GM21381 (cell line): ENCODE results near the gene RALGPS2.
"Not testable (repeated sequence)": the region's sequence is repeated elsewhere in the genome, so short reads cannot be mapped to it uniquely, and the experiment has no call there.

Experiments used
- ATAC-seq: cut with Tn5 transposase; IDR thresholded peaks from one replicate; pipeline ENCODE4 v1.9.1; 2021; ENCODE audit warnings: mild to moderate bottlenecking, moderate library complexity; ENCODE audit not compliant: unreplicated experiment

The RALGPS2 gene

GRCh38 chr1:178723546-178723945 is 1.5 kb upstream of the RALGPS2 start:
- no peak for ATAC-seq

DNA sequence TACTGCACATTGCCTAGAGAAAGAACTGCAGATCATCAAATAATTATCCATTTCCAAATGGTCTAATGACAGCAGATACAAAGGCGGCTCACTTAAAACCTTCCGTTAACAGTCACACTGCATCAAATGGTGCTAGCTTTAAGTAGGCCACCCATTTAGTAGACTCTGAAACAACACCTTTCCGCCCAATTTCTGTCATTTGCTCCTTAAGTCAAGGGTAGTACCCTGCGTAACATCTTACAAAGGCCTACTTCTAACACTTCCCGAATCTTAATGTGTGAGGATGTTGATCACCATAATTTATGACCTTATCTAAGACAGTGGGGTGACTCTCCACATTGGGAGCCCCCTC is 692 bp upstream of the RALGPS2 start:
- no peak for ATAC-seq

- peak; percentile 38 for ATAC-seq
Measured at GRCh38 chr1:178725466-178726086, 532 bp downstream of the RALGPS2 start.

- ATAC-seq = peak; percentile 72
Measured at GRCh38 chr1:178726087-178726517, 1.1 kb downstream of the RALGPS2 start.

DNA sequence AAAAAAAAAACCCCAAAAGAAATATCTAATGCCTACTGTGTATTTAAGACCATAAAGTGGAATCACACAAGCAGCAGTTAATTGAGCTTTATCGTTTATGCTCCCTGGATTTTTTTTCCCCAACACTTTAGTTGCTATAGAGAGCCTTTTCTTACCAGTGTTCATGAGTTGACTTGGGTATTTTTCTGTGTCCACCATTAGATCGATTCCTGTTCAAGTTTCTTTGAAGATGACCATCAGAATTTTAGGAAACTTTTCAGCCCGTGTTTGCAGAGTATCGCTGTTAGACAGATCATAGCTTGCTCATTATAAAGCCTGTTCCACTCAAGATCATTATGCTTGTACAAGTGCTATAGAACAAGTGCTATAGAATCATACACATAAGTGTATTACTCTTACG is 1.5 kb downstream of the RALGPS2 start:
- no peak for ATAC-seq

DNA sequence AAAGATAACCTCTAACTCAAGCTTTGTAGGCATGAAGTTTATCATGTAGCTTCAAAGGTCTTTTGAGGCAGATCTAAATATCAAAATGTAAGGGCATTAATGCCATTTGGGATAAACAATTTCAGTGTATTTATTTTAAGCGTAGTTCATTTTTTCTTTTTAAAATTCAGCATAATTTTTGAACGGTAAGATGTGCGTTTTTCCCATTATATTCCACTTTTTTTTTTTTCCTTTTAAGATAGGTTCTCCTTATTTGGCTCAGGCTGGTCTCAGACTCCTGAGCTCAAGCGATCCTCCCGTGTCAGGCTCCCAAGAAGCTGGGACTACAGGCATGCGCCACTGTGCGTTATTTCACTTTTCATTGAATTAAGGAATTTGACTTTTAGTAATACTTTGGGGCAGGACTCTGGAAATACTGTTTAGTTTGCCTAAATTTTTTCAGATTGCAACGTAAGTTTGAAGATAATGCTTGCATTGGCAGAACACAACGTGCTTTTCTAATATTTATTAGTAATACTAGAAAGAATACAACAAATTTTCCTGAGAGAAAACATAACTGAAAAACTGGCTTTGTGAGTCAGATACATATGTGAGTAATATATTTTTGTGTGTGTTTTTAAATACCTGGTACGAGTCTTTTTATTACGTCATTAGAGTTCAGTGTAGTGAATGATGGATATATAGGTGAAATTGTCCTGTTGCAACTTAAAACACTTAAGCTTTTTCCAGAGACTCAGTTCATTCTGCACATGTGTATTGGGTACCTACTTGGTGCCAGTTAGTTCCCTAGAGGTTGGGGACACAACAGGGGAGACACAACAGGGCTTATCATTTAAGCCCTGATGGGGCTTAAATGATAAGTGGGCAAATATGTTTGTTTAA is 2.2 kb downstream of the RALGPS2 start:
- ATAC-seq = no peak

DNA sequence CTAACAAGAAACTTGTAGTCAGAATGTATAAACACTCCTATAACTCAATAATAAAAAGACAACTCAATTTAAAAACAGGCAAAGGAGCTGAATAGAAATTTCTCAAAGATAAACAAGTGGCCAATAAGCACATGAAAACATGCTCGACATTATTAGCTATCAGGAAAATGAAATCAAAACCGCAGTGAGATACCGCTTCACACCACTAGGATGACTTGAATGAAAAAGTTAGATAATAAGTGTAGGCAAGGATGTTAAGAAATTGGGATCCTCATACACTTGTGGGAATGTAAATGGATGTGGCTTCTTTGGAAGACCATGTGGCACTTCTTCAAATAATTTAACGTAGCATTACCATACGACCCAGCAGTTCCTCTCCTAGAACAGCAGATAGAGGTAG is 8.9 kb downstream of the RALGPS2 start:
- ATAC-seq = no peak

DNA sequence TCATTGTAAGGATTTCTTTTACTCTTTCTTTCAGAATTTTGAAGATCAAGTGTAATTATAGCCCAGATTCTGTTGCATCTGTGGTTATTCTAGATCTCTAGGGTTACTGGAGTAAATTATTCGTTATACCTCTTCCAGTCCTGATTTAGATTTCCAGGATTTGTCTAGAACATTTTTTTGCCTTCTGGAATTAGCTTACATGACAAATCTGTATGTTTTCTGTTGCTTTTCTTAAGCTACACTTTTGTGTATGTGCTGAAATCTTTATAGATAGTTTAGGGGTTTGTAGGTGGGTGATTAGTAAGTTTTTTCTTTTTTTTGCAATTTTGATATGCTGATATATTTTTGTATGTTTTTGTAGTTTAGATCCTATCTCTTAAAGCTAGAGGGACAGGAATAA is 13.7 kb downstream of the RALGPS2 start:
- ATAC-seq = no peak

DNA sequence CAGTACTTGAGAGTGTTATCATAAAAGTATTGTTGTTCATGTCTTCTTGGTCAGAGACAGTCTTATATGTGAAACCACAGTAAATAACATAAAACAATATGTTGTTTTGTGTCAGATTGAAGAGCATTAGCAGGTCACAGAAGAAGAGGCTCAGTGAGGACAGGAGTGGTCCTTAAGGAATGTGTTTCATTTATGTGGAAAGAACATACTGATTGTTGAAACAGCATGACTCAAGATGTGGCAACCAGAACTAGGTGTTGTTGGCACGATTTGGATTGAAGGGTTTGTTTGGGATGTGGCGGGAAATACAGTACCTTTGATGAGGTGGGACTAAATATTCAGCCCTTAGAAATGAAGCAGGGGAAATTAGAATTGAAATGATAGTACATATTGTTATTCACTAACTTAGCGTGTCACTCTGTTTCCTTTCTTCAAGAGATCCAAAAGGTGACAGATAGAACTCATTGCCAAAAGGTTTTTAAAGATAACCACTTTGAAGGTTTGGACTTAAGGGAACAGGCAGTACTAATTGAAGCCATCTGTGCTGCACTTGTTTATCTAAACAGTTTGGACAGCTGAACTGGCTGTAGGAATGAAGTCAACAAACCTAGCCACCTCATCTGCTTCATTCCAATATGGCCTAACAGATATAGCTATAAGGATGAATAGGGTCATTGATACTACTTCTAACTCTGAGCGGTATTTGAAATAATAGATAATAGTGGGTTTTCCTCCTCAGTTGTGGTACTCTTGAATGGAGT is 14.4 kb downstream of the RALGPS2 start:
- no peak for ATAC-seq

GRCh38 chr1:178740491-178740890 is 15.4 kb downstream of the RALGPS2 start:
- ATAC-seq = no peak

- ATAC-seq = no peak
Measured at GRCh38 chr1:178740924-178741323, 15.9 kb downstream of the RALGPS2 start.

DNA sequence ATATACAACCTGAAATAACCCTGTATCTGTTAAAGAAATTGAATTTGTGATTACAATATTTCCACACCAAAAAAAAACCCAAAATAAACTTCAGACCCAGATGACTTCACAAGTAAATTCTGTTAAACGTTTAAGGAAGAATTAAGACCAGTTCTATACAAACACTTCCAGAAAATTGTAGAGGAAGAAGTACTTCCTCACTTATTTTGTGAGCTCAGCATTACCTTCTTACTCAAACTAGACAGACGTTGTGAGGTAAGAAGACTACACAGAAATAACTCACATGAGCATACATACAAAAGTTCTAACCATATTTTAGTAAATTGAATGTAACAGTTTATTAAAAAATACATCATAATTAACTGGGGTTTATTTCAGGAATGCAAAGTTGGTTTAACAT is 18.8 kb downstream of the RALGPS2 start:
- ATAC-seq = no peak

DNA sequence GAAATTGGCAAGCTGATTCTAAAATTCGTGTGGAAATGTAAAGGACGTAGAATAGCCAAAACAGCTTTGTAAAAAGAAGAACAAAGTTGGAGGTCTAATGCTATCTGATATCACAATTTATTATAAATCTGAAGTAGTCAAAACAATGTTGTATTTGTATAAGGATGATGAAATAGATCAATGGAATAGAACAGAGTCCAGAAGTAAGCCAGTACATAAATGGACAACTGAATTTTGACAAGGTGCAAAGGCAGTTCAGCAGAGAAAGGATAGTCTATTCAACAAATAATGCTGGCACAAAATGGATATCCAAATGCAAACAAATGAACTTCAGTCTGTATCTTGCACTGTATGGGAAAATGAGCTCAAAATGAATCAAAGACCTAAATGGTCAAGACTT is 20.2 kb downstream of the RALGPS2 start:
- ATAC-seq = no peak

- ATAC-seq = no peak
Measured at GRCh38 chr1:178746345-178746744, 21.3 kb downstream of the RALGPS2 start.

GRCh38 chr1:178747361-178747760 is 22.3 kb downstream of the RALGPS2 start:
- ATAC-seq = not testable (repeated sequence)

DNA sequence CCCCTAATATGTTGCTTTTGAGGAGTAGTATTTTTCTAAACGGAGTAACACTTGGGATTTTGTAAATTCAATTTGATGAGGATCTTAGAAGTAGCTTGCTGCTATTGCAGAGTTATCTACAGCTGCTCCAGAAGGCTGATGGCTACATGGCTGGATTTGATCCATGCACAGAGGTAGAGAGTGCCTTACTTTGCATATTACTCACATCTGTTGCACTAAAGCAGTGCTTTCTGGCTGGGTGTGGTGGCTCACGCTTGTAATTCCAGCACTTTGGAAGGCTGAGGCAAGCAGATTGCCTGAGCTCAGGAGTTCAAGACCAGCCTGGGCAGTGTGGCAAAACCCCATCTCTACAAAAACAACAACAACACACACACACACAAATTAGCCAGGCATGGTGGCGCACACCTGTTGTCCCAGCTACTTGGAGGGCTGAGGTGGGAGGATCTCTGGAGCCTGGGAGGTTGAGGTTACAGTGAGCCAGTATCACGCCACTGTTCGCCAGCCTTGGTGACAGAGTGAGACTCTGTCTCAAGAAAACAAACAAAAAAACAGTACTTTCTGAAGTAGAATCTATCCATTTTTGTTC is 24.6 kb downstream of the RALGPS2 start:
- ATAC-seq = no peak

DNA sequence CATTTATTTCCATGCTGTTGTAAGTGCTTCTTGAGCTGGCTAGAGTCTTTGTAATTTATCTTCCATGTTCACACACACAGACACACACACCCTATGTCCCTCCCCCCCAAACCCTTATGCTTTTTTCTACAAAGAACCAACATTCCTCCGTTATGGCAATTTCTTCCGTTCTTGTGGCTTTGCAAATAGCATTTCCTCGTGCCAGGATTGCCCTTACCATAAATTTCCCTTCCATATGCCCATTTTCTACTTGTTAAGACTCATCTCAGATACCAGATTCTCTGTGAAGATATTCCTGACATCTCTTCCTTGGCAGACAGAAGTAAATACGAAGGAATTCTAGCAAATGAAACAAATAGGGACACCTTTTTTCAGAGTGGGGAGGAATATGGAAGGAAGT is 26.0 kb downstream of the RALGPS2 start:
- ATAC-seq = no peak

GRCh38 chr1:178752891-178753290 is 27.8 kb downstream of the RALGPS2 start:
- no peak for ATAC-seq

DNA sequence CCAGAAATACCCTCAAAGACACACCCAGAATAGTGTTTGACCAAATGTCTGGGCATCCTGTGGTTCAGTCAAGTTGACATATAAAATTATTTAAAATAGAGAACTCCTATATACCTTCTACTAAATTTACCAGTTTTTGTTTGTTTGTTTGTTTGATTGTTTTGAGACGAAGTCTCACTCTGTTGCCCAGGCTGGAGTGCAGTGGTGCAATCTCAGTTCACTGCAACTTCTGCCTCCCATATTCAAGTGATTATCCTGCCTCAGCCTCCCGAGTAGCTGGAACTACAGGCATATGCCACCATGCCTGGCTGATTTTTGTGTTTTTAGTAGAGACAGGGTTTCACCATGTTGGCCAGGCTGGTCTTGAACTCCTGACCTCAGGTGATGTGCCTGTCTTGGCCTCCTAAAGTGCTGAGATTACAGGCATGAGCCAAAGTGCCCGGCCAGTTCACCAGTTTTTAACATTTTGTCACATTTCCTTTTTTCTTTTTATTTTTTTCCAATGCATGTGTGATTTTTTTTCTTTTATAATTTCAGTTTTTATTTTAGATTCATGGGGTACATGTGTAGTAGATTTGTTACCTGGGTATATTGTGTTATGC is 29.7 kb downstream of the RALGPS2 start:
- not testable (repeated sequence) for ATAC-seq

GRCh38 chr1:178768423-178768822 is 43.4 kb downstream of the RALGPS2 start:
- ATAC-seq = no peak

- ATAC-seq = no peak
Measured at GRCh38 chr1:178772952-178773351, 47.9 kb downstream of the RALGPS2 start.
